Measurements from ENCODE around the gene REEP1. TPM values are rescaled to one million over a fixed set of nuclear protein-coding genes. Genes with fewer than 3 reads are reported as not detected.
A peak's percentile ranks its signal among the peaks of the same experiment; 100 is the strongest.

The REEP1 gene
- polyA plus RNA-seq, 2 of the 4 experiments (the other 2 are of a cell fraction) = 0.30 to 0.45 TPM

GRCh38 chr2:86291328-86291662 lies 46.1 kb downstream of the REEP1 start:
- DNase-seq (ENCODE audit: low read depth in 1 of 2, low spot score in 1 of 2) = no peak
- no peak for TF ChIP-seq RCOR1 (IDR thresholded peaks at IDR 0.05; ENCODE audit: low read depth, low read length)
- TF ChIP-seq NPAS2 (CRISPR knock-in tag; IDR thresholded peaks at IDR 0.05; ENCODE audit: borderline replicate concordance) = no peak
- no peak for TF ChIP-seq JUN (IDR thresholded peaks at IDR 0.05)
- no peak for TF ChIP-seq KDM5A (IDR thresholded peaks at IDR 0.05)
- TF ChIP-seq RNF2 (IDR thresholded peaks at IDR 0.05; ENCODE audit: borderline replicate concordance, low read depth) = no peak
- TF ChIP-seq ELK1 (IDR thresholded peaks at IDR 0.05; ENCODE audit: low read depth, low read length) = no peak
- no peak for TF ChIP-seq KDM1A (IDR thresholded peaks at IDR 0.05; ENCODE audit: low read depth)
- TF ChIP-seq SMC3 (IDR thresholded peaks at IDR 0.05) = no peak
- no peak for TF ChIP-seq EHMT2 (IDR thresholded peaks at IDR 0.05; ENCODE audit: low read depth)
- no peak for TF ChIP-seq FOXS1 (CRISPR knock-in tag; IDR thresholded peaks at IDR 0.05)
- no peak for TF ChIP-seq RARB (CRISPR knock-in tag; IDR thresholded peaks at IDR 0.05)
- TF ChIP-seq, protein P1, sequence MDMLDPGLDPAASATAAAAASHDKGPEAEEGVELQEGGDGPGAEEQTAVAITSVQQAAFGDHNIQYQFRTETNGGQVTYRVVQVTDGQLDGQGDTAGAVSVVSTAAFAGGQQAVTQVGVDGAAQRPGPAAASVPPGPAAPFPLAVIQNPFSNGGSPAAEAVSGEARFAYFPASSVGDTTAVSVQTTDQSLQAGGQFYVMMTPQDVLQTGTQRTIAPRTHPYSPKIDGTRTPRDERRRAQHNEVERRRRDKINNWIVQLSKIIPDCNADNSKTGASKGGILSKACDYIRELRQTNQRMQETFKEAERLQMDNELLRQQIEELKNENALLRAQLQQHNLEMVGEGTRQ (IDR thresholded peaks at IDR 0.05) = no peak
- TF ChIP-seq CHD2 (IDR thresholded peaks at IDR 0.05; ENCODE audit: low read length, partially characterized antibody) = no peak
- Histone ChIP-seq H3K4me2 (no peak overlapping the region), H3K4me1 (no peaks in the 10 kb centered on the region), H3K4me3 (no peak overlapping the region), H3K27ac (no peak overlapping the region), H3K9me3 (no peaks in the 10 kb centered on the region)
- no peak; a peak in 1 of 6 replicates for ATAC-seq
- 8% methylated on average over 4 of the region's 4 CpGs for WGBS (ENCODE audit: missing lambda C conversion rate)
- POLR2A ChIA-PET = no interaction called here
- FAIRE-seq = no peak
- CTCF ChIA-PET = interaction anchor here (1.2 kb wide), 1 partner anchor 13 kb away, joined by 3 read pairs; no protein-coding TSS in a partner anchor

- ChIA-PET POLR2A (no interaction called here), CTCF (interaction anchor here (1.2 to 1.3 kb wide), 2 partner anchors 8 to 13 kb away, joined by 3 to 5 read pairs; no protein-coding TSS in a partner anchor)
- no peaks in the 10 kb centered on the region for H3K4me1 ChIP-seq
- no peak overlapping the region for H3K4me2 ChIP-seq
- ATAC-seq (peak in 1 of 2 experiments; percentile 36; a peak in 3 of 6 replicates), FAIRE-seq (no peak), DNase-seq (ENCODE audit: low read depth in 1 of 2, low spot score in 1 of 2) (peak in 1 of 2 experiments; percentile 14)
- H3K4me3 ChIP-seq = no peak overlapping the region
- no peaks in the 10 kb centered on the region for H3K9me3 ChIP-seq
- H3K27ac ChIP-seq = no peak overlapping the region
- WGBS (ENCODE audit: missing lambda C conversion rate) = 60% methylated on average over 5 of the region's 5 CpGs
- TF ChIP-seq POLR2AphosphoS2 (conservative IDR thresholded peaks at IDR 0.05; ENCODE audit: low read length) = no peak
- TF ChIP-seq ZSCAN20 (CRISPR knock-in tag; IDR thresholded peaks at IDR 0.05) = no peak
- TF ChIP-seq HES2 (IDR thresholded peaks at IDR 0.05) = no peak
- no peak for TF ChIP-seq HOXB13 (CRISPR knock-in tag; IDR thresholded peaks at IDR 0.05; ENCODE audit: low read depth)
- no peak for TF ChIP-seq CHD4 (IDR thresholded peaks at IDR 0.05; ENCODE audit: borderline replicate concordance)
- TF ChIP-seq HOXA7 (CRISPR knock-in tag; IDR thresholded peaks at IDR 0.05) = no peak
- no peak for TF ChIP-seq FOSB (CRISPR knock-in tag; IDR thresholded peaks at IDR 0.05)
- TF ChIP-seq TFCP2L1 (CRISPR knock-in tag; IDR thresholded peaks at IDR 0.05) = no peak
- no peak for TF ChIP-seq EHMT2 (IDR thresholded peaks at IDR 0.05; ENCODE audit: low read depth)
- TF ChIP-seq HMGXB4 (CRISPR knock-in tag; IDR thresholded peaks at IDR 0.05; ENCODE audit: borderline replicate concordance) = no peak
- TF ChIP-seq SMC3 (IDR thresholded peaks at IDR 0.05) = no peak
- no peak for TF ChIP-seq E2F6 (IDR thresholded peaks at IDR 0.05; ENCODE audit: borderline replicate concordance, low read depth)
- no peak for TF ChIP-seq NPAS2 (CRISPR knock-in tag; IDR thresholded peaks at IDR 0.05; ENCODE audit: borderline replicate concordance)
- TF ChIP-seq, protein P2, sequence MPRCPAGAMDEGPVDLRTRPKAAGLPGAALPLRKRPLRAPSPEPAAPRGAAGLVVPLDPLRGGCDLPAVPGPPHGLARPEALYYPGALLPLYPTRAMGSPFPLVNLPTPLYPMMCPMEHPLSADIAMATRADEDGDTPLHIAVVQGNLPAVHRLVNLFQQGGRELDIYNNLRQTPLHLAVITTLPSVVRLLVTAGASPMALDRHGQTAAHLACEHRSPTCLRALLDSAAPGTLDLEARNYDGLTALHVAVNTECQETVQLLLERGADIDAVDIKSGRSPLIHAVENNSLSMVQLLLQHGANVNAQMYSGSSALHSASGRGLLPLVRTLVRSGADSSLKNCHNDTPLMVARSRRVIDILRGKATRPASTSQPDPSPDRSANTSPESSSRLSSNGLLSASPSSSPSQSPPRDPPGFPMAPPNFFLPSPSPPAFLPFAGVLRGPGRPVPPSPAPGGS (IDR thresholded peaks at IDR 0.05) = no peak
- no peak for TF ChIP-seq RNF2 (IDR thresholded peaks at IDR 0.05; ENCODE audit: borderline replicate concordance, low read depth)
- TF ChIP-seq MAZ (IDR thresholded peaks at IDR 0.05; ENCODE audit: borderline replicate concordance, low read depth, low read length) = no peak
- TF ChIP-seq, protein P1 (IDR thresholded peaks at IDR 0.05) = no peak
- TF ChIP-seq ZC3H11A (IDR thresholded peaks at IDR 0.05) = no peak
Measured at GRCh38 chr2:86290596-86291327, 46.7 kb downstream of the REEP1 start.
